HG02973 (cell line): ENCODE data around the gene FCRL6.

ENCODE experiments used
- ATAC-seq: cut with Tn5 transposase; IDR thresholded peaks from one replicate; pipeline ENCODE4 v1.9.1; 2021; ENCODE audit warnings: moderate library complexity; ENCODE audit not compliant: unreplicated experiment

Gene FCRL6

DNA sequence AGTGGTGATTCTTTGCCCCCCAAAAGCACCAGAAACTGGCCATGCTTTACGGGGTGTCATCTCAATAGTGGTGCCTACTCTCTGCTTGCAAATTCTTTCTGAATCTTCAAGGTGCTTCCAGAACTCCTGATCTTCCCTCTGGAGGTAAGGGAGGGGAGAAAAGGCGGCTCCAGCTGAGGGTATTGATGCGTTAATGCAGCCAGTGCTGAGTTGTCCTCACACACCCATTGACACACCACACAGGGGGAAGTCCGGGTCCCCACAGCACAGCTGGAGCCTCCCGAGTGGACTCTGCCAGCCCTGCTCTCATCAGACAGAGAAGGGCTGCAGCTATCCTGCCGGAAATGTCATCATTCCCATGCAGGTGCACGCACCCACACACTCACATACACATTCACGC is 59.1 kb downstream of the FCRL6 start:
- ATAC-seq, result no peak

DNA sequence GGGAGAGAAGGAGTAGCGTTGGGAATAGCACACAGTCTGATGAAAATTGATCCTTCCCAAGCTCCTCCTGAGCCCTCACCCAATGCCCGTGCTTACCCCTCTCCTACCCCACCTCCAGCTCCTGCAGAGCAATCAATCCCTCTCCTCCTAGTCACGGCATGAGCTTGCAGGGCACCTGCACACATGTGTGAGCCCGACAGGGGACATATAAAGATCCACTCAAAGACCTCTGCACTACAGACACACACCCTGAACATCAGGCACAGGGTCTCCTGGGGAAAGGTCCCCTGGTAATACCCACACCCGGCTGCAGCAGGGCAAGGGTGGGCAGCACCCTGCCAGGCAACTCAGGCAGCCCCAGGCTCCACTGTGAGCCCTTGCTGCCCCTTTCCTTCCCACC is 59.9 kb downstream of the FCRL6 start:
- no peak for ATAC-seq

DNA sequence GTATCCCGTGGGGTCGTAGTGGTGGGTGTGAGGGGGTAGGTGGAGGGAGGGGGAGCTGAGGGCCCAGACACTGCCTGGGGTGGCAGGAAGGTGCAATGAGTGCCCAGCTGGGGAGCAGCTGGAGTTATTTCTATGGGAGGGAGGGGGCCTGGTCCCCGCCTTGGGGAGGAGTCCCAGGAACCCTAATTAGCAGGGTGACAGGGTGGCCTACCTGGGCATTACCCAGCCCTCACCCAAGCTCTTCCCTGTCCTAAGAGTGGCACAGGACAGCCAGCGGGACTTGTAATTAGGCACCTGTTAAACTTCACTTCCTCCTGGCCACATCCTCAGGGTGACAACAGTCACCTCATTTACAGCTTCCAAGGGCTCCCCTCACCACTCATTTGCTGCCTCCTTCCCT is 60.4 kb downstream of the FCRL6 start, which contains the start of gene VSIG8:
VSIG8 (minus strand) TSS at position 101 of the 400 bp plus-strand sequence. CDS start 136 bp downstream, outside the sequence.
- ATAC-seq, result no peak

DNA sequence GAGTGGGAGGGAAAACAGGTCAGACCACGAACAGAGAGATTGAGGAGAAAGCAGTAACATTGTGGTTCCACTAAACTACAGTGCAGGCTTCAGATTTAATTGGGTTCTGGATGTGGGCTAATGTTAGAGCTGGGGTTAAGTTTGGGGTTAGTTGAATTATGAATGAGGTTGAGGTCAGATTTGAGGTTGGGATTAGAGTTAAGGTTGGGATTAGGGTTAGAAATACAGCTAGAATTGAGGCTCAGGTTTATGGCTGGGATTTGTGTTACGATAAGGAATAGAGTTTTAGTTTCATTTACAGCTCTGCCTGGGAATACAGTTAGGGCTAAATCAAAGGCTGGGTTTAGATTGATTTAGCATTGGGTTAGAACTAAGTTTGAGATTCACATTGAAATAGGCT is 62.1 kb downstream of the FCRL6 start:
- no peak for ATAC-seq
